Suppressor macrophage treated with lipopolysaccharide for 4 hours (primary cell): ENCODE results near the gene DYNC2I2.
"Not testable (repeated sequence)": the region's sequence is repeated elsewhere in the genome, so short reads cannot be mapped to it uniquely, and the experiment has no call there.

Source experiments
- DNase-seq: peaks from one replicate; pipeline ENCODE4 v3.0.0-alpha.2; 2020

DYNC2I2 gene

DNA sequence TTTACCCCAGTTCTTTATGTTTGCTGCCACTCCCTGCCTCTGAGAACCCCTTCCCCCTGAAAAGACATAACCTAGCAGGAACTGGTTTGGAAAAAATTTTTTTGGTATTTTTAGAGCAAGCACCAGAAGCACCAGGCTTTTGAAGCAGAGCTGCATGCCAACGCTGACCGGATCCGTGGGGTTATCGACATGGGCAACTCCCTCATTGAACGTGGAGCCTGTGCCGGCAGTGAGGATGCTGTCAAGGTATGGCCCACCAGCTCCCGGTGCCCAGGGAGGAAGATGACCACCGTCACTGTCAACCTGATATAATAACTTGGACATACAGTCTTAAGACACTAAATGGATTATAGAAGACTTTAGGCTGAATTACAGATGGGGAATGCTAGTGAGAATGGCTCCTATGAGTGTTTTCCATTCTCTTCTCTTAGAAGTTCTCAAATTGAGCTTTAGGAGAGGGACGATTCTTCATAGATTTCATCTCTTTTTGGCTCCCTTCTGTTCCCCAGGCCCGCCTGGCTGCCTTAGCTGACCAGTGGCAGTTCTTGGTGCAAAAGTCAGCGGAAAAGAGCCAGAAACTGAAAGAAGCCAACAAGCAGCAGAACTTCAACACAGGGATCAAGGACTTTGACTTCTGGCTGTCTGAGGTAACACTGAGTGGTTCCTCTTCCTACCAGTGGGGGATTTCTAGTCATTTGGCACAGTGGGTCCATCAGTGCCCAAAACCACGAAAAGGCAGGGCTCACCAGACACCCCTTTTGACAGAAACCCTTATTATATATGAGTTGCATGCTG is 44.9 kb downstream of the DYNC2I2 start:
- DNase-seq = no peak

DNA sequence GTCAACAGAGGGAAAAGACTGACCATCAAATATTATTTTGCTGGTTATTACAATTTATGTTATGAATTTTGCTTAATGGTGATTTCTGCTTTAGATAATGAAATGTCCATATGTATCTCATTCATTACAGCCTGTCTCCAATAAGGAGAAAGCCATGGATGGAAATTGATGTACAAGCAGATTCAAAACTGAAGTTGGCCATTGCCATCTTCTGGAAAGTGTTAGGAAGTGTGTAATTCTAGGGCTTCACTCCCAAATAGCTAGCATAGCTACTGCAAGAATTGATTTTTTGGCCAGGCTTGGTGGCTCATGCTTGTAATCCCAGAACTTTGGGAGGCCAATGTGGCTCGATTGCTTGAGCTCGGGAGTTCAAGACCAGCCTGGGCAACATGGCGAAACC is 45.8 kb downstream of the DYNC2I2 start:
- no peak for DNase-seq

DNA sequence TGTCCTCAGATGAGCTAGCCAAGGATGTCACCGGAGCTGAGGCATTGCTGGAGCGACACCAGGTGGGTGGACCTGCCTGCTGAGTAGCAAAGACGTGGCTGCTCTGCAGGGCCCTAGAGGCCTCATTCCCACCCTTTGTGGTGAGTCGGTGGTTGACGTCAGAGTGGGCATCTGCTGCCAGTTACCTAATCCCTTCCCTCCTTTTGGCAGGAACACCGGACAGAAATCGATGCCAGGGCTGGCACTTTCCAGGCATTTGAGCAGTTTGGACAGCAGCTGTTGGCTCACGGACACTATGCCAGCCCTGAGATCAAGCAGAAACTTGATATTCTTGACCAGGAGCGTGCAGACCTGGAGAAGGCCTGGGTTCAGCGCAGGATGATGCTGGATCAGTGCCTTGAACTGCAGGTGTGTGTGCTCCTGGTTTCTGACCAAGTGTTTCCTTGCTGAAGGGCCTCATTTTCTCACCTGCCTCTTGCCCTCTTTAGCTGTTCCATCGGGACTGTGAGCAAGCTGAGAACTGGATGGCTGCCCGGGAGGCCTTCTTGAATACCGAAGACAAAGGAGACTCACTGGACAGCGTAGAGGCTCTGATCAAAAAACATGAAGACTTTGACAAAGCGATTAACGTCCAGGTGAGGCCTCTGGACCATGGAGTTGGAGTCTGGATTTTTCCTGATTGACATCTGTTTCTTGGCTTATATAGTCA is 48.9 kb downstream of the DYNC2I2 start:
- DNase-seq = no peak

DNA sequence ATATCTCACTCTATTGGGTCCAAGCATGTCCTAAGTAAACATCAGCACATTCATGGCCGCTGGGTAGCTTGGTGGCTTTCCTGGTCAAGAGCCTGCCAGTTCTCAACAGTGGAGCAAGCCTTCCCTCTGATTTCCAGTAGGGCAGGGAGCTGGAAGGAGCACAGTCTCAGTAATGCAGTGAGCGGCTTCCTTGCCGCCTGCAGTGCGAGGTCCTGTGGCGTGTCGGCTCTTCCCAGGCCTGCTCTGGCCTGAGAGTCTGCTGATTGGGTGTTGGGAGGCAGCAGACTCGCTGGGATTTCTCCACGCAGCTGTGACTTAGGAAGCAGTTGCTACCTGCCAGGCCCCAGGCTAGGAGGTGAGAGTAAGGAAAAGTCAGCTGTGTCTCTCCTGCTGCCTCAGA is 53.0 kb downstream of the DYNC2I2 start:
- DNase-seq = no peak

DNA sequence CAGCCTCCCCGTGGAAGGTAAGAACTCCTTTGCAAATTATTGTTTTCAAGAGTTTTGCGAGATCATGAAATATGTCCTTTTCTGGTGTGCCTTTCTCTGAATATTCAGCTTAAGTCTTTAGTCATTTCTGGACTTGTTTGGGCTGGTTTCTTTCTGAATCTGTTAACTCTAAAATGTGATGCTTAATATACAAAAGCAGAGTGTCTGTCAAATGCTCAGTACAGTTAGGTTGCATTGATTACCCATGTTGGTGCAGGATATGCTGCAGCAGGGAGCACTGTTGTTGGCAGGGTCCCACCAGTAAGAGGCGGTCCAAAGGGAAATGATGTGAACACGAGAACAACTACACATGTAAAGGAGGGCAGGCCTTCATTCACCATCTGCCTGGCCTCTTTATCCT is 56.5 kb downstream of the DYNC2I2 start:
- DNase-seq = no peak

DNA sequence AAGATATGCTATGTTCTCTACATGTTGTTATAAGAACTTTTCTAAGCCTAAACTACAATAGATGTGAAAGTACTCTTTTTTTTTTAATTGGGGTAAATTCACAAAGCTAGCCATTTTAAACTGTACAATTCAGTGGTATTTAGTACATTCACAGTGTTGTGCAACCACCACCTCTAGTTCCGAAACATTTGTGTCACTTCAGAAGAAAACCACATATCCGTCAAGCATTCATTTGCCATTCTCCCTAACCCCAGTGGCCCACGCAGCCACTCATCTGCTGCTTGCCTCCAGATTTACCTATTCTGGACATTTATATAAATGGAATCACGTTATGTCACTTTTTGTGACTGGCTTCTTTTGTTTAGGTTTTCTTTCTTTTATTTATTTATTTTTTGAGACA is 61.2 kb downstream of the DYNC2I2 start:
- DNase-seq = no peak

DNA sequence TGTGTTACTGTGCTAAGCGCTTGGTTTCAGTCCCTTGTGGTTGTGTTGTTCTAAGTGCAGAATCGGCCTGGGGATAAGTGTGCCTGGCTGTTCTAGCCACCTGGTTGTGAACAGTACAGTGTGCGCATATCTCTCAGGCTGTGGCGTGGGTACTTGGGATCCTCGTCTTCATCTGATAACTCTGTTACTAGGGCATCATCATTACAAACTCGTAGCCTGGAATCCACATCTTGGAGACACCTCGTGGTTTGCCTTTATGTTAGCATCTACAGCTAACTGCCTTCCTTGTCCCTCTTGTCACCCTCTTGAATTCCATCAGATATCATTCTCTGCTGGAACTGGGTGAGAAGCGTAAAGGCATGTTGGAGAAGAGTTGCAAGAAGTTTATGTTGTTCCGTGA is 62.8 kb downstream of the DYNC2I2 start:
- no peak for DNase-seq

DNA sequence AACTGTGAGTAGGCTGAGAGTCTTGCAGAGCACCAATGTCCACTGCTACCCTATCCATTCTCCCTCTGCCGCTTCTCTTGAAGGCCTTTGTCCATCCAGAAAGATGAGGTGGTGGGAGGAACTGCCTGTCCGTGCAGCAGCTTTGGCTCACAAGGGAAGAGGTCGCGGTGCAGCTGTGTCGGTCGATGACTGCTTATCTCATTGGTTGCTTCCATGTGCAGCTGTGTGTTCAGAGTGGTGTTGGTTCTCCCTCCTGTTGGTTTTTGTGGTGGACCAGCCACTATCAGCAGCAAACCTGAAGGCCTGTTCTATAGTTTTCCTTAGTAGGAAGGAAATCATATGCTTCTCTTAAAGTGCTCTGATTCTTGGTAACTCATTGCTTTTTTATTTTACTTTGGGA is 63.6 kb downstream of the DYNC2I2 start:
- no peak for DNase-seq

DNA sequence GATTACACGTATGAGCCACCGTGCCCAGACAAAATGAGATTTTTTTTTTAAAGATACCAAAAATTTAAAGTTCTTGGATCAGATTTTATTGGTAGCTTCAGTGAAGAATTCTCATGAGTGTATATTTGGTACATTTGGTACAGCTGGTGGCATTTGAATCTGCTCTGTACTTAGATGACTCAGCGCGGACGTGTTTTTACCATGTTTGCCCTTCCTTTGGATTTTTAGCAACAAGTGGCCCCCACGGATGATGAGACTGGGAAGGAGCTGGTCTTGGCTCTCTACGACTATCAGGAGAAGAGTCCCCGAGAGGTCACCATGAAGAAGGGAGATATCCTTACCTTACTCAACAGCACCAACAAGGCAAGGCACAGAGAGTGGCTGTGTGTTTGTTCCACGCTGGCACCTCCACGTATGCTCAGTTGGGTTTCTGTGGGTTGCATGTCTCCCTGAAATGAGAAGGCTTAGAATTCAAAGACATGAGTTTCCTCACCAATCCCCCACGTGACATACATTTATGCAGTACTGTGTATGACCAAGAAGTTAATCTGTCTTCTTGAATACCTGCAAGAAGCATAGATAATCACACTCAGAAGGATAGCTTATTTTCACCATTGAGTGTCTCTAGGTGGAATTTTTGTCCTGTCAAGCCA is 67.9 kb downstream of the DYNC2I2 start:
- no peak for DNase-seq

DNA sequence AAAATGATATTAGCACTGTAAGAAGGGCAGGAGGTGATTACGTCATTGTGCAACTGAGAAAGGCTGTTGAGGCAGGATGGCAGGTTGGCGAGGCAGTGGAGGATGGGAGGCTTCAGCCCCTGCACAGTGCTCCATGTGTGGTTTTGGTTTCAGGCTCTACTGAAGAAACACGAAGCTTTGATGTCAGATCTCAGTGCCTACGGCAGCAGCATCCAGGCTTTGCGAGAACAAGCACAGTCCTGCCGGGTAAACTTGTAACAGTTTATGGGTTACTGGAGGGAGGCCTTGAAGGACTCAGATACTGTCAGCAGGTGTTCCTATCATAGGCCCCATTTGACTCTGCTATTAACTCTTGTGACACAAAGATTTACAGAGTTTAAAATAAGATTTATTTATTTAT is 69.2 kb downstream of the DYNC2I2 start:
- no peak for DNase-seq

DNA sequence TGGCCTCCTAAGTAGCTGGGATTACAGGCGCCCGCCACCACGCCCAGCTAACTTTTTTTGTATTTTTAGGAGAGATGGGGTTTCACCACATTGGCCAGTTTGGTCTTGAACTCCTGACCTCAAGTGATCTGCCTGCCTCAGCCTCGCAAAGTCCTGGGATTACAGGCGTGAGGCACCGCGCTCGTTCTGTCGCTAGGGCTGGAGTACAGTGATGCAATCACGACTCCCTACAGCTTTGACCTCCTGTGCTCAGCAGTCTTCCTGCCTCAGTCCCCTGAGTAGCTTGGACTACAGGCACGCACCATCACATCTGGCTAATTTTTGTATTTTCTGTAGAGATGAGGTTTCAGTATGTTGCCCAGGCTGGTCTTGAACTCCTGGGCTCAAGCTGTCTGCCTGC is 69.7 kb downstream of the DYNC2I2 start:
- not testable (repeated sequence) for DNase-seq

DNA sequence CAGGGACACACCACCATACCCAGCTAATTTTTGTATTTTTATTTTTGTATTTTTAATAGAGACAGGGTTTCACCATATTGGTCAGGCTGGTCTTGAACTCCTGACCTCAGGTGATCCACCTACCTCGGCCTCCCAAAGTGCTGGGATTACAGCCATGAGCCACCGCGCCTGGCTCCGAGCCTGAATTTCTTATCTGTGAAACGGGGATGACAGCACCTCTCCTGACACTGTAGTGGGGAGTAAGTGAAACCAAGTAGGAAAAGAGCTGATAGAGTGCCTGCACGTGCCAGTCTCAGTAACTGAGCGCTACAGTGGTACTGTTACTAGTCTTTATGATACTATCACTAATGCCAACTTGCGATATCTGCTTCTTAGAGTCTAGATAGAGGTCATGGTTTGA is 71.5 kb downstream of the DYNC2I2 start:
- DNase-seq = not testable (repeated sequence)
